HG02981 (cell line): ENCODE data around the gene SUCLG2.
A peak's percentile ranks its signal among the peaks of the same experiment; 100 is the strongest.

Experiments
- ATAC-seq: cut with Tn5 transposase; IDR thresholded peaks from one replicate; pipeline ENCODE4 v1.9.1; 2021; ENCODE audit warnings: mild to moderate bottlenecking, moderate library complexity; ENCODE audit not compliant: unreplicated experiment

Gene SUCLG2

GRCh38 chr3:67649681-67650080 lies 4.7 kb downstream of the SUCLG2 start:
- ATAC-seq: no peak

- ATAC-seq: no peak
Observed at GRCh38 chr3:67648701-67649100, 5.7 kb downstream of the SUCLG2 start.

DNA sequence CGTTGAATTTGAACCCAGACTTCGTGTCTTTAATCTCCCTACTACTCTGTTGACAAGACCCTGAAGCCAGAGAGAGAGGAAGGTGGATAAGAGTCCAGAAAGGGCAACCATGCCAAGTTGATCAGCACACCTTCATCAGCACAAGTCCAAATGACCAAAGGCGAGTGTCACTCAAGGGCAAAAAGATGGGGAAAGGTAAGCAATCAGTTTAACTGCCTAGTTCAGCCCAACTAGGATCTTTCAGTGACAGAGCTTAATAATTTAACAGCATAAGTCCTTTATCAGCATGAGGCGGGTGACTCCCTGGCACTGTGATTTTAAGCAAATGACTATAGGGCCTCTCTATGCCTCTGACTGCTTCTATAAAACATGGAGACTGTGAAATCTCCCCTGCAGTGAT lies 6.2 kb downstream of the SUCLG2 start:
- ATAC-seq: no peak

GRCh38 chr3:67647390-67647878 lies 7.0 kb downstream of the SUCLG2 start:
- ATAC-seq: no peak

GRCh38 chr3:67646586-67647234 lies 7.7 kb downstream of the SUCLG2 start:
- ATAC-seq: no peak

GRCh38 chr3:67644827-67645226 lies 9.6 kb downstream of the SUCLG2 start:
- no peak for ATAC-seq

DNA sequence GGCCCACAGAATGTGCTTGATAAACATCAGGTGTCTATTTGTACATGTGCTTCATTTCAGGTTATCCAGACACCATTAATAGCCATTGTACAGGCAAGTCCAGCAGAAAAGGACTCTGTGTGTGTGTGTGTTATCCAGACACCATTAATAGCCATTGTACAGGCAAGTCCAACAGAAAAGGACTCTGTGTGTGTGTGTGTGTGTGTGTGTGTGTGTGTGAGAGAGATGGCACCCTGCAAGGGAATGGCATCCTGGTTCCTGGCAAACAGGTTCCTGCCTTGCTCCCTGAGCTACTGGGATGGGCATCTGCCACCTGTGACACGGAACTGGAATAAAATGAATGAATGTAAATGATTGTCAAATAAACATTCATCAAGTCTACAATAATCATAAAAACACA lies 11.7 kb downstream of the SUCLG2 start:
- no peak for ATAC-seq

GRCh38 chr3:67642190-67642589 lies 12.2 kb downstream of the SUCLG2 start:
- no peak for ATAC-seq

DNA sequence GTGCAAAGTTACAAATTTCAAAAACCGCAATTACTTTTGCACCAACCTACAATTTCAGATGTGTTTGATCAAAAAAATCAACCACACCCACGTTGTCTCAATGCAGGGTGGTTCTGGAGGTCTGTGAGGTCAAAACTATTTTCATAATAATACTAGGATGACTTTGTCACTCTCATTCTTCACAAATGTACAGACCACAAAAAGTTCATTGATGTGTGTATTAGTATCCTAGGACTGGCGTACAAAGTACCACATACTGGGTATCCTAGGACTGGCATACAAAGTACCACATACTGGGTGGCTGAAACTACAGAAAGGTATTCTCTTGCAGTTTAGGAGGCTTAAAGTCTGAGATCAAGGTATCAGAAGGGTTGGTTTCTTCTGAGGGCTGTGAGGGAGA lies 13.0 kb downstream of the SUCLG2 start:
- no peak for ATAC-seq

DNA sequence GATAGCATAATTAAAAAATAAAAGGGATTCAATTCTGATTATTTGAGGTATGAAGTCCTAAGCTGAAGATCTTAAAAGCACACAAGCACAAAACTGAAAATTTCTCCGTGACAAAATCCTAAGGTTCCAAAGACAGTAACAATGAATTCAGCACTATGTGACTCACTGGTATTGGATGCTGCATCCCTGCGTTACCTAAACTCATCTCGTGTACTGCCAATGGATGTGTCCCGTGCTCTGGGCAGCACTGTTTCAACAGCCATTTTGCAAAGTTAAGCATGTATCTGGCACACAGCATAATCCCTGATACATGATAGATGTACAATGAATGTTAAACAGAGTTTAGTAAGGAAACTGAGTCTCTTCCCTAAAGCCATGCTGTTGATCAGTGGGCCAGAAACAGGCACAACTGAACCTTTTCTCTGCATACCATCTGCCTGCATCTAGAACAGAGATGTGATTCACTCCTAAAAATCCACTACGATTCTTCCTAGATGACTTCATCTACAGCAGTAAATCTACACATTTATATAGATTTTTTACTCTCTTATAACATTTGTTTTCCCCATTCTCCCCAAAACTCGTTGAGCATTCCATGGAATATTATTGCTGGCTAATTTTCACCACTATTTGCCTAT lies 14.3 kb downstream of the SUCLG2 start:
- no peak for ATAC-seq

- ATAC-seq: no peak
Observed at GRCh38 chr3:67637255-67637900, 17.0 kb downstream of the SUCLG2 start.

GRCh38 chr3:67635806-67636205 lies 18.6 kb downstream of the SUCLG2 start:
- no peak for ATAC-seq

DNA sequence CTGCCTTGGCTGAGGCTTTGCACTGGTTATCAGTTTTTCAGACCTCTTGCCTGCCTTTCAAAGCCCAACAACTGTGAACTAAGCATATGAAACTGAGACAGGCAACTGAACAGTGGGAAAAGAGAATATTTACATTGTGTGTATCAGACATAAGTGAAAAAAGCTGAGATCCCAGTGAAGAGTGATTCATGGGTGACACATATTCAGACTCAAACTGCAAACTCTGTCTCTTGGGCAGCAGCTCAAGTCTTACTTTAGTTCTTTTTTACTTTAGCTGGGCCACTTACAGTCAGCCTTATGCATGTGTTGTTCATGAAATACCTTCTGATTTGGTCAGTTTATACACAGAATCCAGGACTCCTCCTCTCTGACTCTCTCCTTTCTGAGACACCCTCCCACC lies 19.2 kb downstream of the SUCLG2 start:
- ATAC-seq: no peak

DNA sequence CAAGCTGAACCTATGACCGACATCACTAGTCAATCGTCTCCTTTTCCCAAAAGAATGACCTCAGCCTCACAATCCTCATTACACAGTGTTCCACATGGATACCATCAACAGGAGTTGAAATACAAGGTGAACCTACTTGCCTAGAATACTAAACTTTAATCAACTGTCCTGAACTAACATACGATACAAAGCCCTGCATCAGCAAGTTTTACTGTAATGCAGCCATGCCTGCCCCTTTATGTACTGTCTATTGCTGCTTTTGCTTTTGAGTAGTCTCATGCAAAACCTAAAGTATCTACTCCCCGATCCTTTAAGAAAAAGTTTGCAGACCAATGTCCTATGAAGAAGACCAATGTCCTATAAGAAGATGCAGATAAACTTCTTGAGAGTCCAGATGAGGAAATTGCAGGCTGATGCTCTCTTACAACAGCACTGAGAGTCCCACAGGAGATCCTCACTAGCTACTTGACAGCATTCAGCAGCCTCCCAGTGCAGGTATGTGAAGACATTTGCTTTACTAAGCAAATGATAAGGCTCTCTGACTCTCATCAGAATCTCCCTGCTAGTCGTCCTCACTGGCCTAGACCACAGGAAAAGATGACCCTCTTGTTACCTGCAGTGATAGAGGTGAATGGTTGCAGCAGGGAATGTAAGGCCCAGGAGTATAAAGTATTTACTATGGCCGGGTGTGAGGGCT lies 23.6 kb downstream of the SUCLG2 start:
- ATAC-seq: no peak

DNA sequence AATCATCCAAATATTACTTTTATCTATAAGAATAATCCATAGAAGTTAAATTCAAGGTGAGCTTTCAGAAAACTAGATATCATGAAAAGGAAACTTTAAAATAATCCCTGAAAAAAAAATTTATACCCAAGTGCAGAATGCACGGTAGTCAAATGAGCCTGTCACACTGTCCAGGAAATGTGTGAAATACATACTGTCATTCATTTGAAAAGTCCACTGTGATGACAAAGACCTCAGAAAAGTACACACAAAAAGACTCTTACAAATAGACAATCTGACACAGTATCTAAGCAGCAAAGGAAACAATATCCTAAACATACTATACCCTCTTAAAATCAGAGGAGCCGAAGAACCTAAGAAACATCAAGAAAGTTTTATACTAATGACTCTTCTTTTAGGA lies 29.7 kb downstream of the SUCLG2 start:
- no peak for ATAC-seq

DNA sequence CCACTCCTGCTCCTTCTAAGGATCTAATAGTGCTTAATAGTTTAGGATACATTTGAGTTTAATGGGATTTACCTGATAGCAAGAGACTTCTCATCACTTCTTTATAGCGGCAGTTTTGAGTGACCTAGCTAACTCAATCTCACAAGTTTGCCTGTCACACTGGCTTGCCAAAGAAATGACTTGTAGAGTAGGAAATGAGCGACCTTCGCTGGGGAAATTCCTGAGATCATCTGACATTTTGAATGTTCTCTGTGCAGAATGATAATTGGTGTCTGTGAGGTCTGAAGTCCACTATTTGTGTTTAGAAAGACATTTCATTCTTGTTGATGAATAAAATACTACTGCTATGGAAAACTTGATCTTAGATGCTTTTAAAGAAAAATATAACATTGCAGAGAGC lies 30.3 kb downstream of the SUCLG2 start:
- no peak for ATAC-seq

DNA sequence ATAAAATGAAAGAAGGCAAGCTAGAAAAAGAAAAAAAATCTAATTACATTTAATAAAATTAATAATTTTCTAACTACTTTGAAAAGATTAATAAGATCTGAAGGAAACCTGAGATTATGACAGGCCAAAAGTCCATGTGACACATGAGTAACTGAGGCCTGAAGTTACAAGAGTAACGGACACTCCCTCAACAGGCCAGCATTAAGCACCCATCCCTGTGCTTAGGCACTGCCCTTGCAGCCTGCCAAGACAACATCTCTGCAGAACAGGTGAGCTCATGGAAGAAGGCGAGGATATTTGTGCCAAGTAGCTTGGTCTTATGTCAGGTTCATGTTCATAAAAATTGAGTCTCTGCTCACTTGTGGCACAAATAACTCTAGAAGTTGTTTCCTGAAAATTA lies 31.8 kb downstream of the SUCLG2 start:
- ATAC-seq: no peak

DNA sequence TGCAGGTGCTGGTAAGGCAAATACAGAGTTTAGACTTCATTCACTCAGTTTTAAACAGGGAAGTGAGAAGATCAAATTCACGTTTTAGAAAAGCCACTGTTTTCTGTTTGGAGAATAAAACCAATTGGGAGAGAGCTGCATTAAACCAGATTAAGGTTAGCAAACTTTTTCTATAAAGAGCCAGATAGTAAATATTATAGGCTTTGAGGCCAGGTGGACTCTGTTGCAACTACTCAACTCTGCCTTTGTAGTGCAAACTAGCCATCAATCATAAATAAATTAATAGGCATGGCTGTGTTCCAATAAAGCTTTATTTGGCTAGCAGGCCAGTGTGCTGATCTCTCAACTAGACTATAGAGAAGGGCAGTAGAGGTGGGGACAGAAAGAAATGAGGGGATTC lies 33.5 kb downstream of the SUCLG2 start:
- no peak for ATAC-seq

GRCh38 chr3:67619991-67620390 lies 34.4 kb downstream of the SUCLG2 start:
- no peak for ATAC-seq

GRCh38 chr3:67617518-67617917 lies 36.9 kb downstream of the SUCLG2 start:
- ATAC-seq: peak; percentile 92

- no peak for ATAC-seq
Observed at GRCh38 chr3:67616046-67616445, 38.4 kb downstream of the SUCLG2 start.

DNA sequence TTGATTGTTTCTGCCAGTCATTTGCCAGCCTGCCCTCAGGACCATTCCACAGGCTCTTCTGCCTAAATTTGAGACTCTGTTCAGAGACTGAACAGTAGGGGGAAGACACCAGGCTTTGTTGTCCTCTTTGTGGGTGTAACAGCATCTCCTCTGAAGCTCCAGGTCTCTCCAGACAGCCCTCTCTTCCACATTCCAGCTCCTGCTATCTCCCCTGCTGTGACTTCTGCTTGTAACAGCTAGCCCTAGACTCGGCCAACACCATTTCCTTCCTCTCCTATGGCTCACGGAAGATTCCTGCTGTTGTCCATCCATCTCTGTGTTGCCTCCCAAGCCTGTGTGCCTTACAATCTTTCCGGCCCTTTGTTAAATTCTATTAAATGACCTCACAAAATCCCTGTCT lies 40.2 kb downstream of the SUCLG2 start:
- ATAC-seq: no peak
